SU-DHL-6 (cell line): ENCODE results near the gene PDE8B.

Experiments
- H2AFZ ChIP-seq: fragments of 200-600 bp; sonication (generic); 2 replicates; pipeline ENCODE4 v1.6.1; 2014; ENCODE audit warnings: low read depth, mild to moderate bottlenecking, moderate library complexity, mixed read lengths, antibody characterized with exemption, low read length; ENCODE audit not compliant: severe bottlenecking
- H3F3A ChIP-seq: fragments of 200-600 bp; shearing (Covaris generic); 2 replicates; pipeline ENCODE4 v1.6.0; 2016; ENCODE audit warnings: antibody characterized with exemption, mild to moderate bottlenecking; ENCODE audit not compliant: insufficient read depth
- H3K27ac ChIP-seq: fragments of 200-600 bp; sonication (generic); 2 replicates; pipeline ENCODE4 v1.5.1; 2016; ENCODE audit warnings: low read depth, mild to moderate bottlenecking, low read length, moderate library complexity, mixed read lengths
- H3K27me3 ChIP-seq: fragments of 200-600 bp; sonication (generic), shearing (Covaris generic); 2 replicates; pipeline ENCODE4 v1.6.0; 2014; ENCODE audit warnings: mild to moderate bottlenecking, low read length
- H3K36me3 ChIP-seq: fragments of 200-600 bp; sonication (generic); 2 replicates; pipeline ENCODE4 v1.6.1; 2014; ENCODE audit warnings: mild to moderate bottlenecking, low read length, mixed read lengths
- H3K4me2 ChIP-seq: fragments of 300-600, 200-600 bp; shearing (Covaris generic), sonication (generic); 2 replicates; pipeline ENCODE4 v1.6.0; 2014; ENCODE audit warnings: low read length, low read depth, mild to moderate bottlenecking; ENCODE audit not compliant: poor library complexity, severe bottlenecking
- H3K4me3 ChIP-seq: fragments of 200-600 bp; sonication (generic); 2 replicates; pipeline ENCODE4 v1.5.1; 2014; ENCODE audit warnings: antibody characterized with exemption, low read length, mild to moderate bottlenecking, mixed read lengths; ENCODE audit not compliant: insufficient read depth, poor library complexity, severe bottlenecking
- H3K79me2 ChIP-seq: fragments of 200-600 bp; sonication (generic); 2 replicates; pipeline ENCODE4 v1.6.1; 2014; ENCODE audit warnings: mild to moderate bottlenecking, low read length, moderate library complexity; ENCODE audit not compliant: insufficient read depth
- H3K9ac ChIP-seq: fragments of 200-600 bp; sonication (generic); 2 replicates; pipeline ENCODE4 v1.7.0; 2014; ENCODE audit warnings: mild to moderate bottlenecking, low read length
- H3K9me2 ChIP-seq: fragments of 200-600 bp; sonication (generic); replicated peaks from 2 replicates; pipeline ENCODE4 v1.6.1; 2014; ENCODE audit warnings: low read length; ENCODE audit not compliant: insufficient read depth
- H3K9me3 ChIP-seq: fragments of 200-600 bp; sonication (generic); 2 replicates; pipeline ENCODE4 v1.6.1; 2014; ENCODE audit warnings: low read length, mixed read lengths; ENCODE audit not compliant: insufficient read depth
- H4K20me1 ChIP-seq: fragments of 200-600 bp; sonication (generic); 2 replicates; pipeline ENCODE4 v1.6.1; 2014; ENCODE audit warnings: low read depth, mild to moderate bottlenecking, antibody characterized with exemption, low read length, moderate library complexity, mixed read lengths
- EZH2phosphoT487 ChIP-seq: fragments of 200-600 bp; sonication (generic), shearing (Covaris generic); conservative IDR thresholded peaks from 2 replicates; pipeline ENCODE4 v1.6.1; 2018; ENCODE audit warnings: mild to moderate bottlenecking, antibody characterized with exemption, low read length, moderate library complexity, mixed read lengths
- TF ChIP-seq, protein P1 (sequence below): fragments of 200-600 bp; sonication (generic); IDR thresholded peaks from one replicate; pipeline ENCODE4 v1.5.1; 2017; ENCODE audit warnings: antibody characterized with exemption, mild to moderate bottlenecking, low read length, moderate library complexity; ENCODE audit not compliant: insufficient read depth, poor library complexity, severe bottlenecking

The PDE8B gene

DNA sequence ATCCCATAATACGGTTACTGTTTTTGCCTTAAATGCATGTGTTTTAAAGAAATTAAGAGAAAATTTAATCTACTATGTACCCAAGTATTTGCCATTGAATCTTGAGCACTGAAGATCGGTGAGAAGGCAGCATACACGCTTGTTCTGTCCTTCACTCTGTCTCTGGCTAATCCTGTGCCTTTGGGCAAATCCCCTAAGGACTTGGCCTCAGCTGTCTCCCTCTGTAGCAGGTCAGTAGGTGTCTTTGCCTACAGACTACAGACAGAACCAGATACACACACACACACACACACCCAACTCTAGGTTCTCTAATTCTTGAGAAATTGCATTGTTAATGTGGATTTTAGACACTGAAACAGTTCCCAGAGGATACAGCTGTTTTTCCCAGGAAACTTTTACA, 164.2 kb downstream of the PDE8B start:
- Histone ChIP-seq H2AFZ (no peak overlapping the region), H3K27me3 (no peaks in the 10 kb centered on the region), H3K4me2 (no peak overlapping the region), H3K9me2 (no peaks in the 10 kb centered on the region), H3K36me3 (no peaks in the 10 kb centered on the region), H3K4me3 (no peak overlapping the region), H3K27ac (no peak overlapping the region), H4K20me1 (no peaks in the 10 kb centered on the region), H3K9me3 (no peaks in the 10 kb centered on the region), H3K9ac (no peak overlapping the region), H3K79me2 (no peaks in the 10 kb centered on the region), H3F3A (no peaks in the 10 kb centered on the region)
- TF ChIP-seq, protein P1, sequence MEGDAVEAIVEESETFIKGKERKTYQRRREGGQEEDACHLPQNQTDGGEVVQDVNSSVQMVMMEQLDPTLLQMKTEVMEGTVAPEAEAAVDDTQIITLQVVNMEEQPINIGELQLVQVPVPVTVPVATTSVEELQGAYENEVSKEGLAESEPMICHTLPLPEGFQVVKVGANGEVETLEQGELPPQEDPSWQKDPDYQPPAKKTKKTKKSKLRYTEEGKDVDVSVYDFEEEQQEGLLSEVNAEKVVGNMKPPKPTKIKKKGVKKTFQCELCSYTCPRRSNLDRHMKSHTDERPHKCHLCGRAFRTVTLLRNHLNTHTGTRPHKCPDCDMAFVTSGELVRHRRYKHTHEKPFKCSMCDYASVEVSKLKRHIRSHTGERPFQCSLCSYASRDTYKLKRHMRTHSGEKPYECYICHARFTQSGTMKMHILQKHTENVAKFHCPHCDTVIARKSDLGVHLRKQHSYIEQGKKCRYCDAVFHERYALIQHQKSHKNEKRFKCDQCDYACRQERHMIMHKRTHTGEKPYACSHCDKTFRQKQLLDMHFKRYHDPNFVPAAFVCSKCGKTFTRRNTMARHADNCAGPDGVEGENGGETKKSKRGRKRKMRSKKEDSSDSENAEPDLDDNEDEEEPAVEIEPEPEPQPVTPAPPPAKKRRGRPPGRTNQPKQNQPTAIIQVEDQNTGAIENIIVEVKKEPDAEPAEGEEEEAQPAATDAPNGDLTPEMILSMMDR: no peak
- TF ChIP-seq EZH2phosphoT487: no peak

DNA sequence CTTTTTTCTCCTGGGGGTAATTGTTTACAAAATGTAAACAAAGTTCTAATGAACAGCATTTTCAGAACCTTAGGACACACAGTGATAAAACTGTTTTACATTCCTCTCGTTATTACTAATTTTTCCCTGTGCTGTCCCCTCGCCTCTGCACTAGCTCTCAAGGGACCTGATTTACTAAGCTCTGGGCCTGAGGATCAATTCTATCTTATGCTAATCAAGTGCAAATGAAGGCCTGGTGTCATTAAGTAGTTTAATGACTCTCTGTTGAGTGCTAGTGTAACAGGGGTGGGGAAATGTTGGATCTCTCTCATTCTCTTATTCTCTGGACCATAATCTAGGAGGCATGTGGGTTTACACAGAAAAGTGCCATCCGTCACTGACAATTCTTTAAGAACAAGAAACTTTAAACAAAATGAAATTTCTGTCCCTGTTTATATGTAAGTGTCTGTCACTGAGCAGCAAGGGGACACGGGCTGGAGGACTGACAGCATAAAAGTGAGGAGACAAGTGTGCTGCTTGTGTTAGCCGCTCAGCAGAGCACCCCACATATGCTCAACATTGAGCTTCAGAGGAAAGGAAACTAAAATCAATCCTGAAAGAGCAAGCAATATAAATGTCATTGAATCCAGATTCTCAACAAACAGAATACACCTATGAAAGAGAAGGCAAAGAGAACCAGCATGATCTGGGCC, 166.3 kb downstream of the PDE8B start:
- H3K9me2 ChIP-seq: no peaks in the 10 kb centered on the region
- H3K27me3 ChIP-seq: no peaks in the 10 kb centered on the region
- no peak overlapping the region for H3K4me3 ChIP-seq
- H3K4me2 ChIP-seq: no peak overlapping the region
- TF ChIP-seq EZH2phosphoT487: no peak
- TF ChIP-seq, protein P1: no peak
- no peaks in the 10 kb centered on the region for H3K79me2 ChIP-seq
- H3F3A ChIP-seq: no peaks in the 10 kb centered on the region
- H4K20me1 ChIP-seq: no peaks in the 10 kb centered on the region
- H2AFZ ChIP-seq: no peak overlapping the region
- no peaks in the 10 kb centered on the region for H3K9me3 ChIP-seq
- H3K27ac ChIP-seq: no peak overlapping the region
- no peak overlapping the region for H3K9ac ChIP-seq
- no peaks in the 10 kb centered on the region for H3K36me3 ChIP-seq

DNA sequence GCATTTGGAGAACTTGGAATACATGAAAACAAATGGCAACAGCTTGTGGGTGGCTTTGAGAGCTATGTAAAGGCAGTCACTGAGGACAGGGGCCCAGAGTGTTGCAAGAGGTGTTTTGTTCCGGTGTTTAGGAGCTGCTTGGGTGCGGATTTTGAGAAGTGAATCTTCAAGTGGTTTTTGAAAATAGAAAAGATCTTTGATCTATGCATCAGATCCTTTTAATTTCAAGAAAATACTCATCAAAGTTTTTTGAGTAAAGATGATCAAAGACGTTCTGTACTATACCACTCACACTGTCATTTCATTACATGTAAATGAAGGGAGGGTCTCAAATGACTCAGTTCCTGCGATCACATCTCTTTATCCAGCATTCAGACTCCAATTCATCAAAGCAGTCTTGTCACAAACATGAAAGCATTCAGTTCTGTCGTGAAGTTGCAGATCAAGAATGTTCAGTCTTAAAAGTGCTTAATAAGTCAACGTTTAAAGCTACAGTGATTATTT, 169.1 kb downstream of the PDE8B start:
- H2AFZ ChIP-seq: no peak overlapping the region
- no peak overlapping the region for H3K27ac ChIP-seq
- H3K4me3 ChIP-seq: no peak overlapping the region
- no peaks in the 10 kb centered on the region for H3K9me2 ChIP-seq
- no peaks in the 10 kb centered on the region for H3K27me3 ChIP-seq
- H3K4me2 ChIP-seq: no peak overlapping the region
- no peaks in the 10 kb centered on the region for H3F3A ChIP-seq
- H3K79me2 ChIP-seq: no peaks in the 10 kb centered on the region
- no peaks in the 10 kb centered on the region for H3K9me3 ChIP-seq
- no peaks in the 10 kb centered on the region for H3K36me3 ChIP-seq
- no peak for TF ChIP-seq EZH2phosphoT487
- TF ChIP-seq, protein P1: no peak
- no peaks in the 10 kb centered on the region for H4K20me1 ChIP-seq
- H3K9ac ChIP-seq: no peak overlapping the region
